Measurements from ENCODE around the gene DOCK6.

DNA sequence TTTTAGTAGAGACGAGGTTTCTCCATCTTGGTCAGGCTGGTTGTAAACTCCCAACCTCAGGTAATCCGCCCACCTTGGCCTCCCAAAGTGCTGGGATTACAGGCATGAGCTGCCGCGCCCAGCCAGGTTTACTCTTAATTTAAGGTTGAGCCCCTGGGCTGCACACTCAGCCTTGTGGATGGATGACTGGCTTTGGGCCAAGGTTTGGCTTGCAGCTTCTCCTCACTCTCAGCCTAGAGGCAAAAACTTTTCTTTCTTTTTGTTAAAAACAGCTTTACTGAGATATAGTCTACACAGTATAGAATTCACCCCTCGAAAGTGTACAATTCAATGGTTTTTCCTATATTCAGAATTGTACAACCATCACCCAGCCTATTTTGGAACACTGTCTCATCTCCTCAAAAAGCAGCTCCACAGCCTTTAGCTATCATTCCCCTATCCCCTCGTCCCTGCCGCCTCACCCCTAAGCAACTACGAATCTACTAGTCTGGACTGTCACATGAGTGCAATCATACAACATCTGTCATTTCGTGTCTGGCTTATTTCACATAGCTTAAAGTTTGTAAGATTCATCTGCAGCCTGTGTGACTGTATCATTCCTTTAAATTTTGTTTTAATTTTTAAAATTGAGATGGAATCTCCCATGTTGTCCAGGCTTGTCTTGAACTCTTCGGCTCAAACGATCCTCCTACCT is 19.2 kb upstream of the DOCK6 start:
- TF ChIP-seq, protein P1, sequence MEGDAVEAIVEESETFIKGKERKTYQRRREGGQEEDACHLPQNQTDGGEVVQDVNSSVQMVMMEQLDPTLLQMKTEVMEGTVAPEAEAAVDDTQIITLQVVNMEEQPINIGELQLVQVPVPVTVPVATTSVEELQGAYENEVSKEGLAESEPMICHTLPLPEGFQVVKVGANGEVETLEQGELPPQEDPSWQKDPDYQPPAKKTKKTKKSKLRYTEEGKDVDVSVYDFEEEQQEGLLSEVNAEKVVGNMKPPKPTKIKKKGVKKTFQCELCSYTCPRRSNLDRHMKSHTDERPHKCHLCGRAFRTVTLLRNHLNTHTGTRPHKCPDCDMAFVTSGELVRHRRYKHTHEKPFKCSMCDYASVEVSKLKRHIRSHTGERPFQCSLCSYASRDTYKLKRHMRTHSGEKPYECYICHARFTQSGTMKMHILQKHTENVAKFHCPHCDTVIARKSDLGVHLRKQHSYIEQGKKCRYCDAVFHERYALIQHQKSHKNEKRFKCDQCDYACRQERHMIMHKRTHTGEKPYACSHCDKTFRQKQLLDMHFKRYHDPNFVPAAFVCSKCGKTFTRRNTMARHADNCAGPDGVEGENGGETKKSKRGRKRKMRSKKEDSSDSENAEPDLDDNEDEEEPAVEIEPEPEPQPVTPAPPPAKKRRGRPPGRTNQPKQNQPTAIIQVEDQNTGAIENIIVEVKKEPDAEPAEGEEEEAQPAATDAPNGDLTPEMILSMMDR (IDR thresholded peaks at IDR 0.05) = no peak
- no peak for TF ChIP-seq POLR2A (IDR thresholded peaks at IDR 0.05)
